NK-92 treated with Interleukin-12 subunit alpha and Interleukin-12 subunit beta, amount 100 ng/mL, for 24 hours (cell line): ENCODE data around the gene GAREM1.

Source experiments
- DNase-seq: peaks from one replicate; lab custom pipeline; 2025; lab: John Stamatoyannopoulos, UW

The GAREM1 gene

GRCh38 chr18:32459361-32460101 is 11.2 kb downstream of the GAREM1 start:
- DNase-seq = no peak

- DNase-seq = no peak
Measured at GRCh38 chr18:32455361-32455760, 15.3 kb downstream of the GAREM1 start.

GRCh38 chr18:32454593-32454992 is 16.1 kb downstream of the GAREM1 start:
- no peak for DNase-seq

- no peak for DNase-seq
Measured at GRCh38 chr18:32450874-32451273, 19.8 kb downstream of the GAREM1 start.

GRCh38 chr18:32450026-32450691 is 20.5 kb downstream of the GAREM1 start:
- no peak for DNase-seq

GRCh38 chr18:32446780-32447179 is 23.9 kb downstream of the GAREM1 start:
- DNase-seq = no peak

GRCh38 chr18:32445846-32446245 is 24.8 kb downstream of the GAREM1 start:
- no peak for DNase-seq

GRCh38 chr18:32443706-32444215 is 26.9 kb downstream of the GAREM1 start:
- no peak for DNase-seq

GRCh38 chr18:32443033-32443705 is 27.5 kb downstream of the GAREM1 start:
- no peak for DNase-seq

- DNase-seq = no peak
Measured at GRCh38 chr18:32442575-32442974, 28.1 kb downstream of the GAREM1 start.

GRCh38 chr18:32441533-32441932 is 29.1 kb downstream of the GAREM1 start:
- no peak for DNase-seq

GRCh38 chr18:32440518-32440917 is 30.2 kb downstream of the GAREM1 start:
- no peak for DNase-seq

- no peak for DNase-seq
Measured at GRCh38 chr18:32439802-32440201, 30.9 kb downstream of the GAREM1 start.

GRCh38 chr18:32439241-32439640 is 31.4 kb downstream of the GAREM1 start:
- no peak for DNase-seq

GRCh38 chr18:32438173-32438572 is 32.5 kb downstream of the GAREM1 start:
- DNase-seq = no peak

GRCh38 chr18:32437100-32437834 is 33.4 kb downstream of the GAREM1 start:
- no peak for DNase-seq

GRCh38 chr18:32435631-32436500 is 34.8 kb downstream of the GAREM1 start:
- DNase-seq = no peak

GRCh38 chr18:32431753-32432152 is 38.9 kb downstream of the GAREM1 start:
- no peak for DNase-seq

GRCh38 chr18:32429402-32429801 is 41.3 kb downstream of the GAREM1 start:
- no peak for DNase-seq

GRCh38 chr18:32427084-32427900 is 43.4 kb downstream of the GAREM1 start:
- no peak for DNase-seq
